OCI-LY1 (cell line): Measurements from ENCODE around the gene SAPCD1.

Experiments used
- CTCF ChIP-seq: fragments of 200-600 bp; sonication (generic), shearing (Covaris generic); IDR thresholded peaks from 2 replicates; pipeline ENCODE4 v1.5.1; 2017; ENCODE audit warnings: mild to moderate bottlenecking, antibody characterized with exemption, low read length, moderate library complexity, mixed read lengths
- EZH2 ChIP-seq: fragments of 200-600 bp; sonication (generic), shearing (Covaris generic); IDR thresholded peaks from 2 replicates; pipeline ENCODE4 v1.8.0; 2017; ENCODE audit warnings: borderline replicate concordance, mixed run types, mild to moderate bottlenecking, antibody characterized with exemption, low read length, moderate library complexity, mixed read lengths

GRCh38 chr6:31727034-31727716 is 35.3 kb upstream of the SAPCD1 start:
- TF ChIP-seq CTCF (no peak), EZH2 (no peak)
